Stimulated activated CD8-positive, alpha-beta memory T cell treated with anti-CD3 and anti-CD28 coated beads, Interleukin-15, amount 100 ng/mL, for 4 hours (primary cell): ENCODE results near the gene UCK1.

ENCODE experiments used
- DNase-seq, 2 donors: peaks; one replicate each; pipeline ENCODE4 v3.0.0-alpha.2; 2020; ENCODE audit warnings: low read depth in 2 of 2

UCK1 gene

DNA sequence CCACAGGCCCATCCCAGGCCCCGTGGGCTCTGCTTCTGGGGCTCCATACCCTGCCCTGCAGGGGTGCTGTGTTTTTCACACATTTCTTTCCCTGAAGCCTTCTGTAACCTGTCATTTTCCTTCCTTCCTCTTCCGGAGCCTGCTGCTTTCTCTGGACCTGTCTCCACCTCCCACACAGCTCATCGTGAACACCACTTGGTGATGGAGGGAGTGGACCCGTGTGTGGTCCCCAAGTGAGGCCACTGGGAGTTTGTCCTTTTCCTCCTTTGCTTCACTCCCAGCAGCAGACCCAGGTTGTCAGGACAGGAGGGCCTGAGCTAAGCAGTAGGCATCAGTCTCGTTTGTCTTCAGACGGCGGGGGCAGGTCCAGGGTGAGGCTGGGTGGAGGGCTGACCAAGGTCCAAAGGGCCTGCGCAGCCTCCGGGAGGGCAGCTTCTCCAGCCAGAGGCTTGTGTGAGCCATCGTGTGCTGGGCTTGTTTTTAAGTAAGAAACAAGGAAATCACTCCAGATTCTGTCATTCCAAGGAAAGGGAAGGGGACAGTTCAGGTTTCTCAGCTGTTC lies 34.1 kb downstream of the UCK1 start:
- DNase-seq = no peak

DNA sequence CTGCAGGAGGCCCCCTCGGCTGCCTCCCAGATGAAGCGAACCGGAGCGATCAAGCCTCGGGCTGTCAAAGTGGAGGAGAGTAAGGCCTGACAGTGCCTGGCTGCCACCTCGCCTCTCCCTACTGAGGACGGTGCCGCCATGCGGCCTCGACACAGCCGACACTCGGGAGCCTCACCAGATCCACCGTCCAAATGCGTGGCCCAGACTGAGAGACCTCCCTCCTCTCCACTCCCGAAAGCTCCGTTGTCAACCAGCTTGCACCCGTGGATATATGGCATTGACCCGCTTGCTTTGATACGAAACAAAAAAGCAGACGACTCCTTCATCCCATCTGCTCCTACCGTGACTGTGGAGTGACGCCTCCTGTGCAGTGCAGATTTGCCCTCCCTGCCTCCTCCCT lies 35.3 kb downstream of the UCK1 start:
- no peak for DNase-seq

DNA sequence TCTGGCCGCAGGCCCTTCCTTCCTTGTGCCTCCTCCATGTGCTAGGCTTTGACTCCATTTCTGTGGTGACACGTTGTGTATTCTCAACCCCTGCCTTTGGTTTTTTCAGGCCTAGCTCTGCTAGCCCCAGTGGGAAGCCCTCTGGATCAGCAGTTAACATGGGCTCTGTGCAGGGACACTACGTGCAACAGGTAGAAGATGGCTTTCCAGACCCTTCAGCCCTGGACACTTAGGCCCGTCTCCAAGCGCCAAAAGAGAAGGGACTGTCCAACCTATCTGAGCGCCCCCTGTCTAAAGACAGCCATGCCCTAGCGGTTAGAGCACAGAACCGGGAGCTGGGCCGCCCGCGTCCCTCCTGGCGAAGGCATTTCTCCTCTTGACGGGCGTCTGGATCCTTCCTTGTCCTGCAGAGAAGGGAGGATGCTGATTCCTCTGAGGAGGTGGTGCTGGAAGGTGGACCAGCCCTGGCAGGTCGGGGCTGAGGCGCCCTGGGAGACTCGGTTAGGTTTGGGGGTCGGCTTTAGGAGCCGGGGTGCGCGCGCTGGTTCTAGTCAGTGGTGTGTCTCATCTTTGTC lies 36.7 kb downstream of the UCK1 start:
- no peak for DNase-seq

DNA sequence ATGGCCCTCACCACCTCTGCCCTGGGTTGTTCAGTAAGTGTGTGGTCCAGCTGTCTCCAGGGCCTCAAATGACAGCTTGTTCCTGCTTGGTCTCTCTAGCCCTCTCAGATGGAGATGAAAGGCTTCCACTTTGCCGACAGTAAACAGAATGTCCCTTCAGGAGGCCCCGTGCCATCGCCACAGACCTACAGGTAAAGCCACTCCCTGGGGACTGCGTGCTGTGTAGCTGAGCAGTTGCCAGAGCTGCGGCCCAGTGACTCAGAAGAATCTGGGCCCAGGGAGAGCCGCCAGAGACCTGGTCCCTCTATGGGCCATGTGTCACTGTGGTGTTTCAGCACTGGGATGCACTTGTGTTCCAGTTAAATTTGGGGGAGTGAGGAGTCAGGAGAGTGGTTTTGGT lies 39.0 kb downstream of the UCK1 start:
- no peak for DNase-seq

DNA sequence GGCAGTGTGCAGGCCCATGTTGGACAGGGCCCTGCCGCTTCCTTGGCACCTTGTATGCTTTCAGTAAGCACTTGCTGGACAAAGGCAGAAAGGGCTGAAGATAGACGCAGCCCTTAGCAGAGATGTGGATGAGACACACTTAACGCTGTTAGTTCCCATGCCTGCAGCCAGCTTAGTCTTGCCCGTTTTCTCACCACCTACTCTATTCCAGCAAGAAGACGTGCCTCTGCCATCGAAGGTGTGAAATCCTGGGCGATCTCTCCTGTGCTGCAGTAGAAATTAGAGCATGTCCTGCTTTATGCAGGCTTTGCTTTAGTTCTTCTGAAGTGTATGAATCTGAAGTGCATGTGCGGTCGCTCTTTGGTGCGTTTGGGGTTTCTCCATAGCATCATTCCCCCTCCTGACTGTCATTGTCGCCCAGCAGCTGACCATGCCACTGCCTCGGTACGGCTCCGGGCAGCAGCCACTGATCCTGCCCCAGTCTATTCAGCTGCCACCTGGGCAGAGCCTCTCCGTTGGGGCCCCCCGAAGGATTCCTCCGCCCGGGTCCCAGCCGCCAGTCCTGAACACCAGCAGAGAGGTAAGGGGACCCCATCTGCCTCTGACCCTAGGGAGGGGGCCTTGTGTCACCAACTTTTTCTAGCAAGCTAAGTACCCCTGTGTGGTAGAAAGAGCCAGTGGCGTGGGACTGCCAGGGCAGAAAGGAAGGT lies 39.9 kb downstream of the UCK1 start:
- no peak for DNase-seq

DNA sequence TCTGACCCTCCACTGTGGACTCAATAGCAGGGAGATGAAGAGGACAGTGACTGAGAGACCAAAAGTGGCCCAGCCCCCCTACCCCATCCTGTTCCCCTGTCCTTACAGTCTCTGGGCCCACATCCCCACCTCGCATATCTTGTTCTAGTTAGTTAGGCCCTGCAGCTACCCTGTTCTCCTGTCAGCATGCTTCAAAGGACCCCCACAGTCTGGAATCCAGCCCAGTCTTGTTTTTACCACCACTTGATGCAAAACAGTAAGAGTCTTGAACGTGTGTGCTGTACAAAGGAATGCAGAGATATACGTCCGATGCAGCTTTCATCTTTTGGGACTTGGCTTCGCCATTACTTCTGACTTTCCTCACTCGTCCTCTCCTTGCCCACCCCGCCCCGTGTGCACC lies 40.5 kb downstream of the UCK1 start:
- no peak for DNase-seq

DNA sequence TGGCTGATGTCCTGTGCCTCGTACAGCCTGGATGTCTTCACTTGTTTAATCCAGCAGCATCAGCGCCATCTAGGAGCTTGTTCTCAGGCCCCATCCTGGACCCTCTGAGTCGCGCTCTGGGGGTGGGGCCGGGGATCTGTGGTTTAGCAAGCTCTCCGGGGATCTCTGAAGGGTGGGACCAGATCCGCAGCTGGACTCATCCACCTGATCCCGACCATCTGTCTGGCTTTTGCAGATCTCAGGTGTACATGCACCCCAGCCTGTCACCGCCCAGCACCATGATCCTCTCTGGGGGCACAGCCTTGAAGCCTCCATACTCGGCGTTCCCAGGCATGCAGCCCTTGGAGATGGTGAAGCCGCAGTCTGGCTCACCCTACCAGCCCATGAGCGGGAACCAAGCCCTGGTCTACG lies 43.4 kb downstream of the UCK1 start:
- no peak for DNase-seq

DNA sequence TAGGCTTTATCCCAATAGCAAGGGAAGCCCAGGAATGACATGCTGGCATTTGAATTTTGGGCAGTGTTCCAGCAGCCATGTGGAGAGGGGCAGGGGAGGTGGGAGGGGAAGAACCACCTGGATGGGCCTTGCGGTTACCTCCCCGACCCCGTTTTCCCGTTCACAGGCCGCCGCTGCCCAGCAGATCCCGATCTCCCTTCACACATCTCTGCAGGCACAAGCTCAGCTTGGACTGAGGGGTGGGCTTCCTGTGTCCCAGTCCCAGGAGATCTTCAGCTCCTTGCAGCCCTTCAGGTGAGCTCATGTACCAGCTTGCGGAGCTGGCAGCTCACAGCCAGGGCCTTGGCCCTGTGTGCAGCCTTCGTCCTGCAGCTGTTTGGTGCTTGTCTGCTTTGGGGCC lies 44.1 kb downstream of the UCK1 start:
- no peak for DNase-seq

DNA sequence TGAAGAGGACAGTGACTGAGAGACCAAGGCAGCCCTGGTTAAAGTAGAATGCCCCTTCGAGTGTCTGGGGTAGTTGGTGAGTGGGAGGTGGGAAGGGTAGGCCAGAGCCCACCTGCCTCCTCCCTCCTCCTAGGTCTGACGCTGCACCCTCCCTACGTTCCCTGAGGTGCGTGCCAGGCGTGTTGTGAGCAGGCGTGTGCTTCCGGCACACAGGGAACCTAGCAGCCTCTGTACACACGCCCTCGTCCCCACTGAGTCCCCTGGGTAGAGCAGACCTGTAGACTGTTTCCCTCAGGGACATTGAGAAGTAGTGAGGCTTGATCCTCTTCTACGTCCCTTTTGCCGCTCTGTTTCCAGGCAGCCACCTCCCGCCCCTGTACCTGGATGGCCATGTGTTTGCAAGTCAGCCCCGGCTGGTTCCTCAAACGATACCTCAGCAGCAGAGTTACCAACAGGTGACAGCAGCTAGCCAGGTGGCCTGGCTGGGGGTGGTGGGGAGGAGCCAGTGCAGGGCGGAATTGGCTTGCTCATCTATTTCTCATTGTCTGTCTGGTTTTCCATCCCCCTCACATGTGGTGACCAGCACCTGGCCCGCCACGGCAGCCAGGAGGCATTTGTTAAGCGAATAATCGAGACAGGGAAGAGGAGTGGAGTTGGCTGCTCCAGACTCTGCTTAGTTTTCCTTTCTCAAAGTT lies 45.2 kb downstream of the UCK1 start:
- DNase-seq = no peak

DNA sequence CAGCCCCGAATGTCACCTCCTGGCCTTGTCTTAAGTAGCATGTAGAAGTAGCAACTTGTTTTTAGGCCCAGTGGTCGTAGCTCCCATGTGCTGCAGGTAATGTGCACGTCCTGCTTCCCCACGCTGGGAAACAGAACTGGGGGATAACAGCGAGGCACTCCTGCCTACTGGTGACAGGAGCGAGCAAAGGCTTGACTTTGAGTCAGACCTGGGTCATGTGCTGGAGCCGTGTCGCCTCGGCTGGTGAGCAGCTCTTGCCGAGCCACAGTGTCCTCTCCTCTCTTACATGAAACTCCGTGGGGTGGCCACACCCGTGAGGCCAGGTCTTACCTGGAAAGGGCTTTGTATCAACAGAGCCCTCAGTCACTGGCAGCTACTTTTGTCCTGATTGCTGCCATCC lies 45.9 kb downstream of the UCK1 start:
- no peak for DNase-seq

DNA sequence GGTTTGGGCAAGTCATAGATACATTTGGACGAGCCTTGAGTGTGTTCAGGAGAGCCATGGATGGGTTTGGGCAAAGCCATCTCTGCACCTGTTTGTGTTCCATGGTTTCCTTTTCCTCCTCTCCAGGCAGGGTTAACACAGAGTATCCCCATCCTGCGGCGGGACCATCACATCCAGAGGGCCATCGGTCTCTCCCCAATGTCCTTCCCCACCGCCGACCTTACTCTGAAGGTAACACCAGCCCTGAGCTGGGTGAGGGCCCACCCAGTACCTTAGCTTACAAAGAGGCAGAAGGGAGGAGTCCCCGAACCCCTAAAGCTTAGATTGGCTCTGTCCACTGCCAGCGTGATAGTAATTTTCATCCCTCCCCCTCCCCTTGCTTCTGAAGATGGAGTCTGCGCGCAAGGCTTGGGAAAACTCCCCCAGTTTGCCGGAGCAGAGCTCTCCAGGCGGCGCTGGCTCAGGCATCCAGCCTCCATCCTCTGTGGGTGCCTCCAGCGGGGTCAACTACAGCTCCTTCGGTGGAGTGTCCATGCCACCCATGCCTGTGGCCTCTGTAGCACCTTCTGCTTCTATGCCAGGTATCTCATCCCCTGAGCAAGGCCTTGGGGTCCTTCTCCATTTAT lies 46.4 kb downstream of the UCK1 start:
- no peak for DNase-seq

DNA sequence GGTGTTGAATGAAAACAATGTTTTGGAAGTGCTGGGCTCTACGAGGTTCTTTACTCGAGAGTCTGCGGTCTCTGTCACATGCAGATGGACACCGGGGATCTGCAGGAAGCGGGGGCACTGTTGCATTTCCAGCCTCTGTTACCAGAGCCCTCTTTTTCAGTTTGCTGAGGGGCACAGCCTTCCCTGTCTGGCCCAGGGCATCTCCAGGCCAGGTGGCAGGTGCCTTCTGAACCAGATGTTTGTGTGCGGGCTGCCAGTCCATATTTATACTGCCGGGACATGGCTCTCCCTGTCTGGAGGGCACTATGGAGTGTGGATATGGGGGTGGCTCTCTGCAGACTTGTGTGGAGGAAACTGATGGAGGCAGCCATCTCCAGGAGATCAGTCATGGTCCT lies 47.0 kb downstream of the UCK1 start:
- DNase-seq = no peak

DNA sequence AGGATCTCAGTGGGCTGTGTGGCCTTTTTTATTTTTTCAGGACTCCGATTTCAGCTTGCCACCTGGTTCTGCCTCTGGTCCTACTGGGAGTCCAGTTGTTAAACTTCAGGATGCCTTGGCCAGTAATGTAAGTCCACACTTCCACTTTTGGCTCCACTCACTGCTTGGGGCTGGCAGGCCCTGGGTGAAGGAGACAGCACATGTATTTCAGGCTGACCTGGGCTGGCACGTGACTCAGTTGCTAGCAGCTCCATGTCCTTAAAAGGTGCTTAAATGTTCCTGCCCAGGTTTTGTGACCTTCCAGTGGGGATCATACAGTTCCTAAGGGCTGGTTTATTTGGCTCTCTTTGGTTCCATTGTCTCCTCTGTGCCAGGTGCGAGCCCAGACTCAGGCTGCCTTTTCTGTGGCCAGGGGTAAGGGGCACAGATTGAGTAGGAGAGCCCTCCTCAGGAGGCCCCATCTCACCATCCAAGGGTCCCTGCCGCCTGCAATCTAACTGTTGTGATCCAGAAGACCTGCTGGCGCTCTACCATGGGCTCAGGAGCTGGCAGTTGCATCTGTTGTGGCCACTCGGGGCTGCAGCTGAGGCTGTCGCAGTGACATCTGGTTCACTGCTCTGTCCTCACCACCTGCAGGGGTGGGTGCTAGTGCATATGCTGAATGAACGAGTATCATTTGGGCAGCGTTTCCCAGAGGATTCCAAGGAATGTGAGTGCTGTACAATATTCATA lies 47.6 kb downstream of the UCK1 start:
- no peak for DNase-seq

DNA sequence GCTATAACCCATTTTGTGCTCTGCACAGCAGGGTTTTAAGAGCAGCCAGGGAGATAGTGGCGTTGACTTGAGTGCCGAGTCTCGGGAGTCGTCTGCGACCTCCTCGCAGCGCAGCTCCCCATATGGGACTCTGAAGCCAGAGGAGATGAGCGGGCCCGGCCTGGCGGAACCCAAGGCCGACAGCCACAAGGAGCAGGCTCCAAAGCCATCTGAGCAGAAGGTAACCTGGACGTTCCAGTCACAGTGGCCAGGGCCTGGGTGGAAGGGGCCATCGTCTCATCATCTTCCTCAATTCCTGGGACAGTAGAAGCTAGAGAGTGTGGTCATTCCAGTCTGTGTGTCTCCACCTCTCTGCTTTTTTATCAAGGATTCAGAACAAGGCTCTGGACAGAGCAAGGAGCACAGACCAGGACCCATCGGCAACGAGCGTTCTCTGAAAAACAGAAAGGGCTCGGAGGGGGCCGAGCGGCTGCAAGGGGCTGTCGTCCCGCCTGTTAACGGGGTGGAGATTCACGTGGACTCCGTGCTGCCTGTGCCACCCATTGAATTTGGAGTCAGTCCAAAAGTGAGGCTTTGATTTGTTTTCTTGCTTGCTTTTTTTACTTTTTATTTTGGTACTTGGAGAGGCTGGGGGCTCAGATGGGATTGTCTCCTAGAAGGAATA lies 48.6 kb downstream of the UCK1 start:
- DNase-seq = no peak

DNA sequence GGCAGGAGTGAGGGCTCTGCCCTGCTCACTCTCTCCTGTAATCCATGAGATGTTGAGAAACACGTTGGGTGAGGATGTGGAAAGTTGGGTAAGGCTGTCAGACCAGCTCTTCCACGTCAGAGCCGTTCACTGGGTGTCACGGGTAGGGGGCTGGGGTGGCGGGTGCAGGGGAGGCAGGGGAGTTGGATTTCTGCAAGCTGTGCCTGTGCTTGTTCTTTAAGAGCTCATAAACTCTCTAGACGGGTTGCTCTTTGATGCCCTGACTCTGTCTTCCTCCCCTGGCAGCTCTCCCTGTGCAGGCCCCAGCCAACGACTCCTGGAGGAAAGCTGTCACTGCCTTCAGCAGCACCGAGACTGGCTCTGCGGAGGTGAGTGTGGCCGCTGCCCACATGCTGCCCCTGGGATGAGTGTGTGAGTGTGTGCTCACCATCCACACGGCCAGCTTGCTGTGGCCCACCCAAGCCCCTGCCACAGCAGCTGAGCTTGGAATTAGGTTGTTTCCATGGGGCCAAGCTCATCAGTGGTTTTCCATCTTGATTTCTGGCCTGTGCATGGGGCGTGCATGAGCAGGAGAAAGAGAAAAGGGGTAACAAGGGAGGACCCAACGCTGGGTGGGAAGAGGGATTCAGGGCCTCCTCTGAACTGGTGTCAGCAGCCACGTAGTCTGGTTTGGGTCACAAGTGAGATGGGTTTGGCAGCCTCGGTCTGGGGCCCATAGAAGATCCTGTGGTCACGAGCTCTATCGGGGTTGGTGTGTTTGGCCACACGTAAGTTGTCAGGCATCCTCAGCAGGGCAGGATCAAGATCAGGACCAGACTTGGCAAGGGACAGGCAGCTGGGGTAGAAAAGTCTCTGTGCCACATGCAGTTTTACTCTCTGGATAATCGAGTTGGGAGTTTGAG lies 49.4 kb downstream of the UCK1 start:
- DNase-seq = no peak

DNA sequence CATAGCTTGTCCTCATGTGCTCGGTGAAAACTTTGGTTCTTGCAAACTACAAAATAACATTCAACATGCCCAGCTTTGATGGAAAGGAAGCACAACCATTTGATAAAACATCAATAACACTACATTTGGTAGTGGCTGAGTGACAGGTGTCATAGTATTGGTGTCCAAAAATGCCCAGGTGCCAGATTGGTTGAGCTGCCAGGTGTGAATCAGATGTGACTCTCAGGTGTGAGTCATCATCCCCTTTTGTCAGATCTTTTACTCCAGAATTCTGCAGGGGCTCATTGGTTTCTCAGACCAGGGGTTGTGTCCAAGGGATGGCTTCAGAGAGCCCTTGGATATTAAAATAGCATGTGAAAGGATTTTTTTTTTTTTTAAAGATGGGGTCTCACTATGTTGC lies 50.8 kb downstream of the UCK1 start:
- no peak for DNase-seq

DNA sequence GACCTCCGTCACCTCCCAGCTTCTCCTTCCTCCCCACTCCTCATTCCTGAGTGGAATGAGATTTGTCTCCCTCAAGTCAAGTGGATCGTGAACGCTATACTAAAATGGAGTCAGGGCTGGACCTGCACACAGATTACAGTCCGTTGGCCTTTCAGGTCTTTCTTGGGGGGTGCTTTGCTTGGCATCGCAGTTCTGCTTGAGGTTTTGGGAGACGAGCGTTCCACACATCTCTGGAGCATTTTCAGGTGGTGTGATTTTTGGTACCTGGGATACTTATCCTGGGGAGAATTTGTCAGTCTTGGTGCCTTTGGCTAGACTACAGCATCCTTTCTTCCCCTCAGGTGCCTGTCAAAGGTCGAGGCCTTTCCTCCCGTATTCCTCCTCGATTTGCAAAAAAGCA lies 52.2 kb downstream of the UCK1 start:
- DNase-seq = no peak

DNA sequence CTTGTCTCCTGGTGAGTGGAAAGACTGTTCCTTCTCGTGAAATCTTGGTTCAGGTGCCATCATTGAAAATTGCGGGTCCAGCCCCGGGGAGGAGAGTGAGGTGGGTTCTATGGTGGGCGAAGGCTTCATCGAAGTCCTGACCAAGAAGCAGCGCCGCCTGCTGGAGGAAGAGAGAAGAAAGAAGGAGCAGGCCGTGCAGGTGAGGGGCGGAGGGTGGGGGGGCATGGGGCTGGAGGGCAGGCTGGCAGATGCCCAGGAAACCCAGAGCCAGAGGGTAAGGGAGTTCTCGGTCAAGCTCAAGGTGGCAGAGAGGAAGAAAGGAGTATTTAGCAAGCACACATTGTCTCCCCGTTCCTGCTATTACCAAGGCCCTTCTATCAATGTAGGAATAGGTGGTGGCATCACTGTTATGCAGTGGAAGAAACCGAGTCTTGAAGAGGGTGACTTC lies 52.6 kb downstream of the UCK1 start:
- DNase-seq = peak; percentile 18 to 26

DNA sequence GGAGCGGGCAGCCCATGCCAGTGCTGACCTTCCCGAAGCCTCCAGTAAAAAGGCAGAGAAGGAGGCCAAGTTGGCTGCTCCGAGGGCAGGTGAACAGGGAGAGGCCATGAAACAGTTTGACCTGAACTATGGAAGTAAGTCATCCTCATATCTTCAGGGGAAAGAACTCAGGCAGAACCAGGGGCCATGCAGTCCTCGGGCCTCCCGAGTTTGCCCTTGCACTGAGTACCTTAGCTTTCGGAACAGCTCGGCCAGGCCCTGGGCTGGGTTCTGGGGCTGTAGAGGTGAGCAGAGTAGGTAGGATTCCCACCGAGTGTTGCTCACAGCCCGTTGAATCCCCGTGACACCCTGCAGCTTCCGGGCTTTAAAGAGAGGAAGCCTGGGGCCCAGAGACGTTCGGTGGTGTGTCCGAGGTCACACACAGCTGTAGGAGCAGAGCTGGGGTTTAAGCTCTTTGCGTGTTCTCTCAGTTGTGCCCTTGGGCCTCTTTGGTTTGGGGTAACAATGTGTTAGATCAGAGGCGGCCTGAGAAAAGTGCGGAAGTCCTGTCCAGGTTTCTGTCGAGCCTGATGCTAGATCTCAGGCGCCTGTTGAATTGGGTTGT lies 53.1 kb downstream of the UCK1 start:
- DNase-seq = no peak

DNA sequence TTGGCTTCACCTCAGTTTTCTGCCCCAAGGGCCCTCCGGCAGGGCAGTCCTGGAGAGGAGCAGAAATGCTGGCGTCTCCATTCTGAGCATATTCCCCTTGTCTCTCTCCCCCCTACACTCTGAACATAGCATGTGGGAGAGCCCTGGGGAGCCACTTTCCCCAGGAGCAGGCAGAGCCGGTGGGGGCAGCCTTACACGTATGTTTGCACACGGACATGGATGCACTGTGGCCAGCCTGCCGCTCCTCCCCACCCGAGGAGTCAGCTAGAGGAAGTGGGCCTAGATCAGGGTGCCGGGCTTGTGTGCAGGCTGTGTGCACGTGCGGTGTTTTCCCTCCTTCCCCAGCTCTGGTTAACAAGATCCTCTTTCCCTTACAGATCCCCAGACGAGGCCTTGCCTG lies 53.7 kb downstream of the UCK1 start:
- no peak for DNase-seq
